Gastroesophageal sphincter (tissue), 3 donors: ENCODE results near the gene GLI3.

Source experiments
- EP300 ChIP-seq: sonication (generic); formaldehyde crosslinking; IDR thresholded peaks from one replicate; pipeline ENCODE4 v1.6.1; 2017; ENCODE audit warnings: antibody characterized with exemption, mild to moderate bottlenecking
- POLR2A ChIP-seq, 2 donors: fragments of 450-650 bp; IDR thresholded peaks; one replicate each; pipeline ENCODE4 v1.6.1; 2017; ENCODE audit warnings: antibody characterized with exemption in 2 of 2, mild to moderate bottlenecking in 2 of 2, moderate library complexity in 1 of 2
- POLR2AphosphoS5 ChIP-seq: sonication (generic); formaldehyde crosslinking; IDR thresholded peaks from one replicate; pipeline ENCODE4 v1.6.1; 2017; ENCODE audit warnings: antibody characterized with exemption
- TF ChIP-seq, protein P1 (sequence below), 4 experiments: fragments of 200-600 bp in 2 of 4; fragments of 450-650 bp in 2 of 4; sonication (generic) in 1 of 4; IDR thresholded peaks; one replicate each; pipeline ENCODE4 v1.5.1; 2017 to 2019; ENCODE audit warnings: antibody characterized with exemption in 4 of 4, mild to moderate bottlenecking in 2 of 4, moderate library complexity in 2 of 4

DNA sequence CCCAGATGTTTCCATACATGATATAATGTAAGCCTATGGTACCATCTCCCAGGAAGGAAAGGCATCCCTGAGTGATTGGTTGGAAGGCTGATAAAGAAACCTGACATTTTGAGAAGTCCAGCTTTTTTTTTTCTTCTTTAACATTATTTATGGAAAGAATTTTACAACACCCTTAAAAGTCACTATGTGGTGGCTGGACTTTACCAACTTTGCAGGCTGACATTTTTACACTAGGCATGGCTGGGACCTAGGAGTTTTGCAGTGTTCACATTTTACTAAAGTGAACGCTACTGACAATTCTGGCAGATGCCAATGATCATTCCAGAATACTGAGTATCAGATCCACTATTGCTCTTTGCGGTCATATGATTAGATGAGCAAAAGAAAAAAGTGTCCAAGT, 239.9 kb downstream of the GLI3 start:
- TF ChIP-seq, protein P1, sequence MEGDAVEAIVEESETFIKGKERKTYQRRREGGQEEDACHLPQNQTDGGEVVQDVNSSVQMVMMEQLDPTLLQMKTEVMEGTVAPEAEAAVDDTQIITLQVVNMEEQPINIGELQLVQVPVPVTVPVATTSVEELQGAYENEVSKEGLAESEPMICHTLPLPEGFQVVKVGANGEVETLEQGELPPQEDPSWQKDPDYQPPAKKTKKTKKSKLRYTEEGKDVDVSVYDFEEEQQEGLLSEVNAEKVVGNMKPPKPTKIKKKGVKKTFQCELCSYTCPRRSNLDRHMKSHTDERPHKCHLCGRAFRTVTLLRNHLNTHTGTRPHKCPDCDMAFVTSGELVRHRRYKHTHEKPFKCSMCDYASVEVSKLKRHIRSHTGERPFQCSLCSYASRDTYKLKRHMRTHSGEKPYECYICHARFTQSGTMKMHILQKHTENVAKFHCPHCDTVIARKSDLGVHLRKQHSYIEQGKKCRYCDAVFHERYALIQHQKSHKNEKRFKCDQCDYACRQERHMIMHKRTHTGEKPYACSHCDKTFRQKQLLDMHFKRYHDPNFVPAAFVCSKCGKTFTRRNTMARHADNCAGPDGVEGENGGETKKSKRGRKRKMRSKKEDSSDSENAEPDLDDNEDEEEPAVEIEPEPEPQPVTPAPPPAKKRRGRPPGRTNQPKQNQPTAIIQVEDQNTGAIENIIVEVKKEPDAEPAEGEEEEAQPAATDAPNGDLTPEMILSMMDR (IDR thresholded peaks at IDR 0.05) = no peak
- TF ChIP-seq EP300 (no peak), POLR2AphosphoS5 (no peak), POLR2A (IDR thresholded peaks at IDR 0.05) (no peak)
